IMR-90 (cell line): ENCODE measurements around the gene LPXN. TPM values are rescaled to one million over a fixed set of nuclear protein-coding genes. Genes with fewer than 3 reads are reported as not detected.

Experiments
- ATAC-seq: fragments of 200-7000 bp; cut with Tn5 transposase; 2 replicates; pipeline ENCODE4 v1.9.1; 2020; ENCODE audit warnings: low read depth, mild to moderate bottlenecking, moderate library complexity
- BruUV-seq: library from RNA; stranded (reverse); fragments of 400-500 nt; replicated peaks from 2 replicates; lab custom pipeline; 2021; lab: Mats Ljungman, UMichigan
- CTCF ChIA-PET: fragments of 300-600 bp; formaldehyde crosslinking; extraction: SDS; loops from one replicate; lab custom pipeline; 2021; ENCODE audit warnings: antibody characterized with exemption; lab: Yijun Ruan, JAX
- POLR2A ChIA-PET: fragments of 300-600 bp; sonication (Branson Sonifier 250); formaldehyde crosslinking; loops from one replicate; lab custom pipeline; 2022; ENCODE audit warnings: antibody characterized with exemption; ENCODE audit not compliant: unreplicated experiment; lab: Charles Lee
- DNase-seq: peaks from one replicate; pipeline ENCODE4 v3.0.0; 2013
- H2AFZ ChIP-seq: replicated peaks from 2 replicates; pipeline ENCODE3; 2013; ENCODE audit warnings: low read length, mild to moderate bottlenecking; ENCODE audit not compliant: poor library complexity
- H2AK5ac ChIP-seq: 2 replicates; pipeline ENCODE4 v1.6.1; 2013; ENCODE audit warnings: low read depth, low read length, inconsistent platforms
- H2AK9ac ChIP-seq: replicated peaks from 2 replicates; pipeline ENCODE3; 2013; ENCODE audit warnings: mild to moderate bottlenecking, low read depth, low read length, moderate library complexity; ENCODE audit not compliant: poor library complexity
- H2BK120ac ChIP-seq: 2 replicates; pipeline ENCODE4 v1.6.1; 2013; ENCODE audit warnings: low read depth, low read length, inconsistent platforms
- H2BK15ac ChIP-seq: 3 replicates; pipeline ENCODE4 v1.6.1; 2013; ENCODE audit warnings: low read depth, low read length, inconsistent platforms
- H2BK20ac ChIP-seq: 2 replicates; pipeline ENCODE4 v1.6.1; 2013; ENCODE audit warnings: low read depth, mild to moderate bottlenecking, inconsistent platforms, low read length, moderate library complexity
- H2BK5ac ChIP-seq: 2 replicates; pipeline ENCODE4 v1.6.1; 2013; ENCODE audit warnings: mild to moderate bottlenecking, low read depth, low read length, inconsistent platforms; ENCODE audit not compliant: poor library complexity, severe bottlenecking
- H3K14ac ChIP-seq: replicated peaks from 2 replicates; pipeline ENCODE4 v1.6.1; 2013; ENCODE audit warnings: low read depth, low read length, inconsistent platforms
- H3K18ac ChIP-seq: 2 replicates; pipeline ENCODE4 v1.6.1; 2013; ENCODE audit warnings: low read depth, low read length, control low read depth
- H3K23ac ChIP-seq: 2 replicates; pipeline ENCODE4 v1.6.1; 2013; ENCODE audit warnings: low read depth, low read length, inconsistent platforms
- H3K27ac ChIP-seq: 2 replicates; pipeline ENCODE4 v1.5.1; 2013; ENCODE audit warnings: mild to moderate bottlenecking, control low read depth, low read length; ENCODE audit not compliant: insufficient read depth
- H3K27me3 ChIP-seq: 2 replicates; pipeline ENCODE4 v1.6.1; 2013; ENCODE audit warnings: low read length; ENCODE audit not compliant: control insufficient read depth, insufficient read depth
- H3K36me3 ChIP-seq: 2 replicates; pipeline ENCODE4 v1.6.1; 2013; ENCODE audit warnings: low read length, mixed read lengths; ENCODE audit not compliant: control insufficient read depth, insufficient read depth
- H3K4ac ChIP-seq: 2 replicates; pipeline ENCODE4 v1.6.1; 2013; ENCODE audit warnings: low read depth, low read length, inconsistent platforms
- H3K4me1 ChIP-seq: 2 replicates; pipeline ENCODE4 v1.6.1; 2013; ENCODE audit warnings: low read length, mixed read lengths; ENCODE audit not compliant: control insufficient read depth, insufficient read depth
- H3K4me2 ChIP-seq: 2 replicates; pipeline ENCODE4 v1.6.1; 2013; ENCODE audit warnings: low read depth, mild to moderate bottlenecking, control low read depth, low read length, moderate library complexity
- H3K4me3 ChIP-seq: 2 replicates; pipeline ENCODE4 v1.5.1; 2013; ENCODE audit warnings: low read depth, mild to moderate bottlenecking, control low read depth, low read length, moderate library complexity; ENCODE audit not compliant: insufficient read depth
- H3K56ac ChIP-seq: 2 replicates; pipeline ENCODE4 v1.6.1; 2013; ENCODE audit warnings: low read length, inconsistent platforms; ENCODE audit not compliant: insufficient read depth; ENCODE audit errors: extremely low read depth
- H3K79me1 ChIP-seq, 2 experiments: 2 replicates each; pipeline ENCODE4 v1.6.1; 2013; ENCODE audit warnings: low read length in 2 of 2, inconsistent platforms in 1 of 2, low read depth in 1 of 2
- H3K9ac ChIP-seq: 2 replicates; pipeline ENCODE4 v1.6.1; 2013; ENCODE audit warnings: low read depth, low read length, control low read depth
- H3K9me1 ChIP-seq: 2 replicates; pipeline ENCODE4 v1.6.1; 2013; ENCODE audit warnings: low read length, inconsistent platforms; ENCODE audit not compliant: insufficient read depth
- H3K9me3 ChIP-seq: 2 replicates; pipeline ENCODE4 v1.6.1; 2013; ENCODE audit warnings: low read length; ENCODE audit not compliant: control insufficient read depth, insufficient read depth
- H4K20me1 ChIP-seq: 2 replicates; pipeline ENCODE4 v1.6.1; 2013; ENCODE audit warnings: low read length, inconsistent platforms; ENCODE audit not compliant: insufficient read depth
- H4K5ac ChIP-seq: 2 replicates; pipeline ENCODE4 v1.6.1; 2013; ENCODE audit warnings: mild to moderate bottlenecking, low read depth, low read length, control low read depth
- H4K8ac ChIP-seq, 2 experiments: 2 replicates each; pipeline ENCODE4 v1.6.1; 2013; ENCODE audit warnings: low read depth in 2 of 2, low read length in 2 of 2, control low read depth in 1 of 2, inconsistent platforms in 1 of 2
- H4K91ac ChIP-seq: 2 replicates; pipeline ENCODE4 v1.6.1; 2013; ENCODE audit warnings: low read depth, low read length, inconsistent platforms; ENCODE audit not compliant: insufficient read depth
- FOS ChIP-seq: fragments of 150-350 bp; IDR thresholded peaks from 2 replicates; pipeline ENCODE4 v1.6.1; 2016; ENCODE audit warnings: low read depth, low read length
- MAFK ChIP-seq: IDR thresholded peaks from 2 replicates; pipeline ENCODE4 v1.6.1; 2012; ENCODE audit warnings: low read depth, low read length, improper control_type of control experiment
- WGBS, 2 experiments: methylation state at CpG; one replicate each; pipeline versions ENCODE4 v1.1.5 to v1.1.7; 2013; ENCODE audit warnings: missing lambda C conversion rate in 2 of 2; ENCODE audit not compliant: insufficient read length in 1 of 2; ENCODE audit errors: extremely low coverage in 2 of 2; 5-methylcytosine and 5-hydroxymethylcytosine counted together
- dilution Hi-C: fragments of 300-500 bp; cut with HindIII; formaldehyde crosslinking; loops from one replicate; pipeline ENCODE4 v1.14.3; 2018; ENCODE audit warnings: low sequenced_read_pairs; ENCODE audit not compliant: unreplicated experiment
- in situ Hi-C: fragments of 300-500 bp; cut with MboI; formaldehyde crosslinking; loops from 3 replicates; pipeline ENCODE4 v1.14.3; 2019; ENCODE audit warnings: low sequenced_read_pairs, inconsistent platforms, mixed read lengths
- intact Hi-C: fragments of 100-400 bp; cut with micrococcal nuclease; formaldehyde crosslinking; loops from 2 replicates; pipeline ENCODE4 v1.10.0; 2022
- polyA plus RNA-seq, 3 experiments: library from polyadenylated mRNA; depleted of rRNA; stranded (reverse); fragments of >200 nt; gene quantifications; 2 replicates each; pipeline ENCODE4 v1.2.3, GENCODE V29; 2012; ENCODE audit warnings: low replicate concordance in 1 of 3
- total RNA-seq: library from RNA; depleted of rRNA; stranded (reverse); fragments of >200 nt; gene quantifications from 2 replicates; pipeline ENCODE4 v1.2.3, GENCODE V29; 2012

The LPXN gene
- total and polyA plus RNA-seq, 2 of the 4 experiments (the other 2 are of a cell fraction), result 13.4 to 15.7 TPM

DNA sequence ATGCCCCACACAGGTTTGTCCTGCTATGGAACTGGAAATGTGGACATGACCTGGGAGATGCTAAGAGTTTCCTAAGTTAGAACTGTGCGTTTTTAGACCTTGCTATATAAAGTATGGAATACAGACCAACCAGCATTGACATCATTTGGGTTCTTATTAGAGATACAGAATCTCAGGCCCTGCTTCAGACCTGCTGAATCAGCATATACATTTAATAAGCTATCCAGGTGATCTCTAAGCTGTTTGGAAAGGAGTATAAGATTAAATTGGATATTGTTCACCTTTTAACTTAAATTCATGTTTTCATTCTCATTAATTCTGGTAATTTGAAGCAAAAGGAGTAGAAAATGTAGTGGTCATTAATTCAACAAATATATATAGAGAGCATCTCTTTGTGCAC lies 39.9 kb upstream of the LPXN start:
- no TSS peak for BruUV-seq
- no CpG with 5 or more reads among the region's 1 CpG for WGBS, 2 experiments
- Histone ChIP-seq H3K56ac (no peak overlapping the region), H2BK5ac (no peak overlapping the region), H3K79me1 (peaks cover 34 to 39% of the 10 kb centered on the region in 2 experiments), H4K5ac (no peak overlapping the region), H4K91ac (no peak overlapping the region), H4K20me1 (0 out of 2 replicates have a peak, but pooled peaks cover 3% of the 10 kb centered on the region), H3K27me3 (no peaks in the 10 kb centered on the region), H2AFZ (no peak overlapping the region), H3K4ac (no peak overlapping the region), H3K23ac (no peak overlapping the region), H3K9ac (no peak overlapping the region), H2AK5ac (no peak overlapping the region), H3K4me3 (no peak overlapping the region), H4K8ac (no peak overlapping the region), H3K14ac (no peak overlapping the region), H3K27ac (no peak overlapping the region), H3K36me3 (peaks cover 35% of the 10 kb centered on the region), H2BK120ac (no peak overlapping the region), H2BK20ac (no peak overlapping the region), H2BK15ac (no peak overlapping the region), H3K9me3 (no peaks in the 10 kb centered on the region), H3K9me1 (peaks cover 5% of the 10 kb centered on the region; the same call in 1 of the 2 replicates), H3K4me1 (peaks cover 4% of the 10 kb centered on the region), H3K4me2 (no peak overlapping the region), H2AK9ac (no peak overlapping the region), H3K18ac (no peak overlapping the region)
- ChIA-PET POLR2A (no interaction called here), CTCF (no interaction called here)
- ATAC-seq, result no peak
- in situ Hi-C loops (no loop called here), intact Hi-C loops (no loop called here), dilution Hi-C loops (no loop called here)
- no peak for DNase-seq
- TF ChIP-seq FOS (no peak), MAFK (peak; percentile 90)
